ENCODE data around the gene RIMS1. TPM values are rescaled to one million over a fixed set of nuclear protein-coding genes. Genes with fewer than 3 reads are reported as not detected.
"Not testable (repeated sequence)": the region's sequence is repeated elsewhere in the genome, so short reads cannot be mapped to it uniquely, and the experiment has no call there.

The RIMS1 gene
- total RNA-seq, 1 donor from 2014 or later: 21.7 TPM

- DNase-seq (ENCODE audit: low read depth): not testable (repeated sequence)
Measured at GRCh38 chr6:72335203-72335602, 448.9 kb downstream of the RIMS1 start.

- DNase-seq (ENCODE audit: low read depth): peak; percentile 71
Measured at GRCh38 chr6:72348926-72349325, 462.6 kb downstream of the RIMS1 start.

- DNase-seq (ENCODE audit: low read depth): no peak
Measured at GRCh38 chr6:72350296-72350881, 464.0 kb downstream of the RIMS1 start.

- DNase-seq (ENCODE audit: low read depth): peak; percentile 96
Measured at GRCh38 chr6:72363844-72364740, 477.7 kb downstream of the RIMS1 start.

GRCh38 chr6:72365773-72366172 is 479.4 kb downstream of the RIMS1 start:
- DNase-seq (ENCODE audit: low read depth): no peak

- no peak for DNase-seq (ENCODE audit: low read depth)
Measured at GRCh38 chr6:72367439-72367838, 481.1 kb downstream of the RIMS1 start.

- no peak for DNase-seq (ENCODE audit: low read depth)
Measured at GRCh38 chr6:72371473-72371872, 485.1 kb downstream of the RIMS1 start.

- peak; percentile 2 for DNase-seq (ENCODE audit: low read depth)
Measured at GRCh38 chr6:72374172-72374571, 487.8 kb downstream of the RIMS1 start.

- DNase-seq (ENCODE audit: low read depth): no peak
Measured at GRCh38 chr6:72374857-72375256, 488.5 kb downstream of the RIMS1 start.

GRCh38 chr6:72376736-72377135 is 490.4 kb downstream of the RIMS1 start:
- DNase-seq (ENCODE audit: low read depth): peak; percentile 13

- no peak for DNase-seq (ENCODE audit: low read depth)
Measured at GRCh38 chr6:72381076-72381475, 494.7 kb downstream of the RIMS1 start.

GRCh38 chr6:72382602-72383529 is 496.5 kb downstream of the RIMS1 start:
- no peak for DNase-seq (ENCODE audit: low read depth)

GRCh38 chr6:72386324-72386723 is 500.0 kb downstream of the RIMS1 start:
- DNase-seq (ENCODE audit: low read depth): no peak

GRCh38 chr6:72389698-72390097 is 503.3 kb downstream of the RIMS1 start:
- no peak for DNase-seq (ENCODE audit: low read depth)

GRCh38 chr6:72390548-72390947 is 504.2 kb downstream of the RIMS1 start:
- DNase-seq (ENCODE audit: low read depth): no peak

- no peak for DNase-seq (ENCODE audit: low read depth)
Measured at GRCh38 chr6:72401865-72402264, 515.5 kb downstream of the RIMS1 start.

- DNase-seq (ENCODE audit: low read depth): no peak
Measured at GRCh38 chr6:72403413-72403812, 517.1 kb downstream of the RIMS1 start.

- no peak for DNase-seq (ENCODE audit: low read depth)
Measured at GRCh38 chr6:72406517-72406916, 520.2 kb downstream of the RIMS1 start.

GRCh38 chr6:72410769-72411168 is 524.4 kb downstream of the RIMS1 start:
- no peak for DNase-seq (ENCODE audit: low read depth)

- DNase-seq (ENCODE audit: low read depth): peak; percentile 63
Measured at GRCh38 chr6:72411872-72412708, 525.7 kb downstream of the RIMS1 start.

GRCh38 chr6:72412709-72413044 is 526.3 kb downstream of the RIMS1 start:
- no peak for DNase-seq (ENCODE audit: low read depth)

All from renal cortical epithelial cell (primary cell).